ENCODE data around the gene TLE1.

TLE1 gene

GRCh38 chr9:81665322-81665871, 23.9 kb downstream of the TLE1 start:
- no peak for TF ChIP-seq CTCF (IDR thresholded peaks at IDR 0.05; ENCODE audit: extremely low read depth, missing control alignments)
- DNase-seq (ENCODE audit: low spot score), result no peak

GRCh38 chr9:81664638-81665222, 24.6 kb downstream of the TLE1 start:
- no peak for DNase-seq (ENCODE audit: low spot score)

GRCh38 chr9:81661339-81661738, 28.0 kb downstream of the TLE1 start:
- no peak for TF ChIP-seq CTCF (IDR thresholded peaks at IDR 0.05; ENCODE audit: extremely low read depth, missing control alignments)
- DNase-seq (ENCODE audit: low spot score), result no peak

More at GRCh38 chr9:81664638-81665222, 24.6 kb downstream of the TLE1 start:
- TF ChIP-seq CTCF (IDR thresholded peaks at IDR 0.05; ENCODE audit: extremely low read depth, missing control alignments), result no peak

GRCh38 chr9:81656871-81657337, 32.4 kb downstream of the TLE1 start:
- TF ChIP-seq CTCF (IDR thresholded peaks at IDR 0.05; ENCODE audit: extremely low read depth, missing control alignments), result no peak
- no peak for DNase-seq (ENCODE audit: low spot score)

GRCh38 chr9:81656004-81656403, 33.3 kb downstream of the TLE1 start:
- DNase-seq (ENCODE audit: low spot score), result no peak
- no peak for TF ChIP-seq CTCF (IDR thresholded peaks at IDR 0.05; ENCODE audit: extremely low read depth, missing control alignments)

- no peak for TF ChIP-seq CTCF (IDR thresholded peaks at IDR 0.05; ENCODE audit: extremely low read depth, missing control alignments)
- no peak for DNase-seq (ENCODE audit: low spot score)
Observed at GRCh38 chr9:81653240-81653639, 36.1 kb downstream of the TLE1 start.

- DNase-seq (ENCODE audit: low spot score), result no peak
- TF ChIP-seq CTCF (IDR thresholded peaks at IDR 0.05; ENCODE audit: extremely low read depth, missing control alignments), result no peak
Observed at GRCh38 chr9:81652058-81652687, 37.2 kb downstream of the TLE1 start.

Data from GM20000 (cell line).